SH-SY5Y (cell line): ENCODE results near the gene NR5A2.

ENCODE experiments used
- GATA2 ChIP-seq: IDR thresholded peaks from 2 replicates; pipeline ENCODE4 v1.6.1; 2011; ENCODE audit warnings: mild to moderate bottlenecking, low read depth, low read length
- GATA3 ChIP-seq: IDR thresholded peaks from 2 replicates; pipeline ENCODE4 v1.6.1; 2011; ENCODE audit warnings: low read depth, mild to moderate bottlenecking, low read length, moderate library complexity

Gene NR5A2

DNA sequence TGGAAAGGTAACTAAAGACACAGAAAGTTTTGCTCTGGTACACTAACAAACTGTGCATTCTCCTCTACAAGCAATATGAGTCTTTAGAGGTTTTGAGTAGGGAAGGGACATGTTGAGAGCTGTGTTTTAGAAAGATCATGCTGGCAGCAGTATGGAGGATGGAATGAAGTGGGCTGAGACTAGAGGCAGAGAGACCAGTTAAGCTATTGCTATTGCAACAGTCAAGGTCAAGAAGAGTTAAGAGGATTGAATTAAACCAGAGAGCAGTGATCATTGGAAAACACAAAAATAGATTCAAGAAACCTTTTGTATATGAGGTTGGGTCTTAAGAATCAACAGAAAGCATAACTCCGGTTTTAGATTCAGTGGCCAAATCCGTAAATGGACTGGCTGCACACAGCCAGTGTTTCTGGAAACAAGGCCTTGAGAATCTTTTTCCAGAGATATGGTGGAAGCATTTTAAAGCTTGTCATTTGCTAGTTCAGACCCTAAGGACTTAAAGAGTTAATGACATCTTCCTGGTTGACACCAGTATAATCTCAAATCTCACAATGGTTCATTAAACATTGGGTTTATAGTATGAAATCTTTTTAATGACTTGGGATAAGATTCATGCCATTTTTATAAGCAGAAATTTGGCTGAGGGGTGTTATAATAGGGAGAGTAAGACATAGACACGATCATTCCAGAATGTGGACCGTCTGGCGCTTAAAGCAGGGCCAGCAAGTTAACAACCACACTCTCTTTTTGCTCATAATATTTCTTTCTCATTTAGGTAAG is 177.9 kb downstream of the NR5A2 start:
- TF ChIP-seq GATA2 (no peak), GATA3 (no peak)

DNA sequence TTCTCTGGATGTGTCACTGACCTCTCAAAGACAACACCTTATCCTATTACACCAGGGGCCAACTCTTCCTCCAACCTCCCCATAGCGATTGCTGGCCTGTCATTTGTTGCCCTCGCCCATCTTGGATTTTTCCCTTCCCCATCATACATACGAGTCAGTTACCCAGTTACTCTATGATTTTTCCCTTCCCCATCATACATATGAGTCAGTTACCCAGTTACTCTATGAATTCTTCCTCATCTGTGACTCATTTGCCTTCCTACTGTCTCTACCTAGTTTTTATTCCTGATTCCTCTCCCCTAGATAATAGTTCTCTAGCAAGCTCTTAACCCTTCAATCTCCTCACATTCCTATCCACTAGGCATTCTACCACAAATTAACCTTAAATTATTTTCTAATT is 178.8 kb downstream of the NR5A2 start:
- TF ChIP-seq GATA3 (no peak), GATA2 (no peak)

DNA sequence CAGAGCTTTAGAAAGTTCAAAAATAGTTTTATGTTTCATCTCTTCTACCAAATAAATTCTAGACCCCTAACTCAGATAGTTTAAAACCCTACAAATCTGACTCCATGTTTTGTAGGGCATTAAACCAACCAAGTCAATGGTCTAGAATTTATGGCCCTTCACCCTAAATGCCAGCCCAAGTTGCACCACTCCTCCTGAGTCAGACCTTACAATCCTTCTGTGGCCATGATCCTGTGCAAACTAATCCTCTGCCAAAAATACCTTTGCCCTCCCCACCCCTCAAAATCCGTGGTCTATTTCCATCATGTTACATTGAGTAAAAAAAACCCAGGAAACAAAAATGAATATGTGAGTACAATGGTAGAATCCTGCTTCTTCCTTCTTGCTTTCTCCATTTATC is 179.3 kb downstream of the NR5A2 start:
- TF ChIP-seq GATA3 (no peak), GATA2 (no peak)

DNA sequence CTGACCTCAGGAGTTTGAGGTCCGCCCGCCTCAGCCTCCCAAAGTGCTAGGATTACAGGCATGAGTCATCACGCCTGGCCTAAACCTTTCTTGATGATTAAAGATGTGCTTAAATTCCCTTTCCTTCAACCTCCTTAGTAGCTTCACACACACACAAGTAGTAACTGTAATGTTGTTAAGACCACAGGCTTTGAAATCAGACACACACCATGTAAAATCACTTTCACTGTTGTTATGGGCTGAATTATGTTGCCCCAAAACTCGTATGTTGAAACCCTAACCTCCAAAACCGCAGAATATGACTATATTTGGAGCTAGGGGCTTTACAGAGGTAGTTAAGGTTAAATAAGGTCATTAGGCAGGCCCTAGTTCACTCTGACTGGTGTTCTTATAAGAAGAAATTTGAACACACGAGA is 180.2 kb downstream of the NR5A2 start:
- no peak for TF ChIP-seq GATA3
- TF ChIP-seq GATA2: no peak

DNA sequence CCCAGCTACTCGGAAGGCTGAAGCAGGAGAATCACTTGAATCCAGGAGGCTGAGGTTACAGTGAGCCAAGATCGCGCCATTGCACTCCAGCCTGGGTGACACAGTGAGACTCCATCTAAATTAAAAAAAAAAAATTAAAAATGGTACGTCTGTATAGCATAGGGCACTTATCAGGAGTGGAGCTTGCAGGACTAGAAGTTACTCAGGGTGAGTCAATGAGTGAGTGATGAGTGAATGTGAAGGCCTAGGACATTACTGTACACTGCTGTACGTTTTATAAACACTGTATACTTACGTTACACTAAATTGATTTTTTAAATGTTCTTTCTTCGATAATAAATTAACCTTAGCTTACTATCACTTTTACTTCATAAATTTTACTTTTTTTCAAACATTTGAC is 183.6 kb downstream of the NR5A2 start:
- TF ChIP-seq GATA3 (no peak), GATA2 (no peak)

DNA sequence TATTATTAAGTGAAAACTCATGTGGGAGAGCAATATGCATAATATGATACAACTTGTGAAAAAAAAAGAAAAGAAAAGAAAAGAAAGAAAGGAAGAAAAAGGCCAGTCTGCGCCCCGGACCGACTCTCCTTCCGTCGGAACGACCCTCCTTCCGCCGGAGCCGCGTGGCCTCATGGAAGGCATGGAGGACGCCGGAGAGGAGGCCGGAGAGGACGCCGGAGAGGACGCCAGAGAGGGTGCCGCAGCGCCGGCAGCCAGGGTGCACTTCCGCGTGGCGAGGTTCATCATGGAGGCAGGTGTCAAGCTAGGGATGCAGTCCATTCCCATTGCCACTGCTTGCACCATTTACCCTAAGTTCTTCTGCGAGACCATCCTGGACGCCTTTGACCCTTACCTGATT is 185.9 kb downstream of the NR5A2 start:
- TF ChIP-seq GATA3: no peak
- TF ChIP-seq GATA2: no peak

DNA sequence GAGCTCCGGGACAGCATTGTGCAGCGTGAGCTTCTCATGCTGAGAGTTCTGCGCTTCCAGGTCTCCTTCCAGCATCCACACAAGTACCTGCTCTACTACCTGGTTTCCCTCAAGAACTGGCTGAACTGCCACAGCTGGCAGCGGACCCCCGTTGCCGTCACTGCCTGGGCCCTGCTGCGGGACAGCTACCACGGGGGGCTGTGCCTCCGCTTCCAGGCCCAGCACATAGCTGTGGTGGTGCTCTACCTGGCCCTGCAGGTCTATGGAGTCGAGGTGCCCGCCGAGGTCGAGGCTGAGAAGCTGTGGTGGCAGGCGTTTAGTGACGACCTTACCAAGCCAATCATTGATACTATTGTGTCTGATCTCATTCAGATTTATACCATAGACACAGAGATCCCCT is 186.4 kb downstream of the NR5A2 start:
- TF ChIP-seq GATA2 (no peak), GATA3 (no peak)

DNA sequence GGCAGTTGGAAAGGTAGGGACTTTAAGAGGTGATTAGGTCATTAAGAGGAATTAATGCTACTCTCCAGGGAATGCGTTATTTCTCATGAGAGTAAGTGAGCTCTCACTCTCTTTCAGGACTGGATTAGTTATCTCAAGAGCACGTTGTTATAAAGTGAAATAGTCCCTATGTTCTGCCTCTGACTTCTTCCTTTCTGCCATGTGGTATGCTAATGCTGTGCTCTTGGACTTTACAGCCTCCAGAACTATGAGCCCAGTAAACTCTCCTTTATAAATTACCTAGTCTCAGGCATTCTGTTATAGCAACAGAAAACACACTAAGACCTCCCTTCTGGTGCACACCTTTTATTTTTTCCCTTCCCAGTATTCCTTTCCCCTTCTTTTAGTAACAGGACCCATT is 187.8 kb downstream of the NR5A2 start:
- no peak for TF ChIP-seq GATA3
- TF ChIP-seq GATA2: no peak

DNA sequence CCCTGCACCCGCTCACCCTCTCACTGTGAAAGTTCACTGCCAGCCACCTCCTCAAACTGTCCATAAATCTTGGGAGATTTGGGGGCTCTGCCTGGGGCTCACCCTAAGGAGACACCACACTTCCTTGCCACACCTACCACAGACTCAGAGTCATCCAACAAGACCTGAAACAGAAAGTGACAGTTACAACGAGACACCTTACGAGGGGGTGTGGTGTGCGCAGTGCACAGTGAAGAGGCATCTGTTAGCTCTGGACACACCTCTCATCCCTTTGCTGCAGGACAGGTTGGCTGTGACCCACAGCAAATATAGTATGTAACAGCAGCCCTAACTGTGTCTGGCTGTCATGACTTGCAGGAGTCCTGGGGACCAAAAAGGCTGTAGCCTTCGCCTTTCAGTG is 190.2 kb downstream of the NR5A2 start:
- TF ChIP-seq GATA3 (no peak), GATA2 (no peak)

DNA sequence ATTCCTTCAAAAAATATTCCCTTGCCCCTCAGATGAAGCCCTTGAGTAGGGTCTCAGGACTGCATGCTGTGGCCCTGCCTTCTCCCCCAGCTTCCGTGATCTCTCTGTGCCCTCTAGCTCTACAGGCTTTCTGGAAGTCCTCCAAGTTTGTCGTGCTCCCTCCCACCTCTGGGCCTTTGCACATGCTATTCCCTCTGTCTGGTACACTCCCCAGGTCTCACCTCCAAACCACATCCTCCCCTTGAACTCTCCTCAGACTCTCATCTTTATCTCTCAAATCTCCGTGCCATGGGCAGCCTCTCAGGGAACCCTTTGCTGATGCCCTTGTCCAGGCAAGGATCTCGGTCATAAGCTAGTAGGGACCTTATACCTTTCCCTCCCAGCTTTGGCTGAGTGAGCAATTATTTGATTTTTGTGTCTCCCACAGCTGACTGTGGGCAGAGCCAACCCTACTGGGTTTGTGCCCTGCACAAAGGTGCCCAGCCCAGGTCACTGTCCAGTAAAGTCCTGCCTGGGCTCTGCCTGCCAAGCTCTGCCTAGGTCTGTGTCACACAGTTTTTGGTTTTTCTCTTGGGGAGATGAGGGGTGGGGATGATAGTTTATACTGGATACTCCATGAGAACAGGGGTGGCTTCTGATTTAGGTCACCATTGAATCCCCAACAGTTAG is 194.2 kb downstream of the NR5A2 start:
- TF ChIP-seq GATA3 (no peak), GATA2 (no peak)

DNA sequence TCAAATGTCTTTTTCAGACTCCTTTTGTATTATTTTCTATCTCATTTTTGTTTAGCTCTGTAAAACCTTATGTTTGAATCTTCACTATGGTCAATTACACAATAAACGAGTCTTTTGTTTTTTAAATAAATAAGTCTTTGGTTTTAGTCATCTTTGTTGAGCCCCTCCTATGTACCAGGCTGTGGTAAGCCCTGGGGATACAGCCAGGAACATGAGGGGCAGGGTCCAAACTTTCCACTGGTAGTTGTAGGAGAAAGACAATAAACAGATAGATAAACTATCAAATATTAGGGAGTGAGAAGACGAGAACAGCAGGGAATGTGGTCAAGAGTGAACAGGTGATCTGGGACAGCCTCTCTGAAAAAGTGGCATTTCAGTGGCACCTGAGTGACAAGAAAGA is 195.7 kb downstream of the NR5A2 start:
- TF ChIP-seq GATA2 (no peak), GATA3 (no peak)

DNA sequence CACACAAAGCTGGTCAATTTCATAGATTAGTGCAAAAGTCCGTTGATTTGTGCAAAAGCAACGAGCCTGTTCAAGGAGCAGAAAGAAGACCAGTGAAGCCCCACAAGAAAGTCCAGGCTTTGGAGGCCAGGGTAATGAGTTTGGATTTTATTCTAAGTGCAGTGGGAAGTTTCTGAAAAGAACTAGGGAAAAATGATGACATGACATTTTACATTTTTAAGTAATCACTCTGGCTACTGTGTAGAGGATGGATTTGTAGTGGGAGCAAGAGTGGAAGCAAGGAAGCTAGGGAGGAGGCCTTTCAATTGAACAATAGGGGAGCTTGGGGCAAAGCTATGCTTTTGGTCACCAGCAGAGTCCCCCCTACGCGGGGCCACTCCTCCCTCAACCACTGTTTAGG is 196.1 kb downstream of the NR5A2 start:
- TF ChIP-seq GATA3 (no peak), GATA2 (no peak)

DNA sequence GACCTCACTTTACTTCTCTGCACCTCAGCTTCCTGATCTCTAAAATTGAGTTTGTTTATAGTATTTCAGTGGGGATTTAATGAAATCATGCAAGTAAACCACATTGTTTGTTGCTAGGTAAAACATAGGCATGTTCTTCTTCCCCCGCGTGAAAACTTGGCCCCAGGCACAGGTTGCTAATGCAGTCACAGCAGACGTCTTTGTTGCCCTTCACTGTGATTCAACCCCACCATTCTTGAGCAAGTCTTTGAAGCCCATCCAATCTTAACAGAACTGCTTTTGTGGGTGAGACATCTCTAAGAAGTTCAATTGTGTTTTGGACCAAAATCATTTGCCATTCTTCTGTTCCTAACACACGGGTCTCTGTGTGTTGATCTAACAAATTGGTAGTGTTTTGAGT is 196.8 kb downstream of the NR5A2 start:
- TF ChIP-seq GATA2 (no peak), GATA3 (no peak)

DNA sequence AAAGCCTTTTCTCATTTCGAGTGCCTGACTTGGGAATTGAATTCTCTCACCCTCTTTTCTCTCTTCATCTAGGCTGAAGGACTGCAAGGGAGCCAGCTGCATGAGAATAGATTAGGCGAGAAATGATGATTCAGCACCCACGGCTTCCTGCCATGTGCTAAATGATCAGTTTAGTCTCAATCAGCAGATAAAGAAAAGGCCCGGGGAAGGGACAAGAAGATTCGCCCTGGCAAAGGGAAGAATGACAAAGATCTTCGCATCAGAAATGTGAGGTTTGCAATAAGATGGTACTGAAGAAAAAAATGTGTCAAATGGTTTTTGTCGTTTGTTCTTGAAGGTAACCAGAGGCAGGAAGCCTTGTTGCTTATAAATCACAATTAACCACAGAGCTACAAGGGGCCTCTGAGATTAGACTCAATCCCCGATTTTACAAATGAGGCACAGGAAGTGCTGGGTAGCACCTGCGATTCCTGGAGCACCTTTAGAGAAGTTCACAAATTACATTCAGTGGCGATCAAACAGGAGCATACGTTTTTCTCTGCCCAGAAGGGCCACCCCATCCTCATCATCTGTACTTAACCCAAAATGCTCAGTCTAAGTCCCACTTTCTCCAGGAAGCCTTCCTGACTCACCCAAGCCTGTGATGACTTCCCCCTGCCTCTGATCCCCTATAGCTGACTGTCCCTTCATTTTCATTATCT is 198.9 kb downstream of the NR5A2 start:
- TF ChIP-seq GATA3 (no peak), GATA2 (no peak)

DNA sequence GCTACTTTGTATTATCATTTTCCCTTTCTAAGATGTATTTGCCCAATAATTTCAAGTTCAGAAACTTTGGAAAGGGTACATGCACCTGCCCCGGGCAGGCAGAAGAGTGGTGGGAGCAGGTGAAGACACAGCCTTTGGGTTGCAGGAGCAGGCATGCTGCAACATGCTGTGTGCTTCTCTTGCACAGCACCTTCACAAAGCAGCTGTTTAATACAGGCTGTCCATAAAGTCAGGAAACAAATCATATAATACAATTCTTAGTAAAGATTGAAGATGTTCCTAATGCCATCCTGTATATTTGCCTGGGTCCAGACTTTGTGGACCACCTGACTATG is 199.4 kb downstream of the NR5A2 start:
- TF ChIP-seq GATA2: no peak
- TF ChIP-seq GATA3: no peak
